Stimulated activated CD8-positive, alpha-beta memory T cell treated with anti-CD3 and anti-CD28 coated beads, Interleukin-15, amount 100 ng/mL, for 24 hours (primary cell): ENCODE results near the gene OR10H1.
"Not testable (repeated sequence)": the region's sequence is repeated elsewhere in the genome, so short reads cannot be mapped to it uniquely, and the experiment has no call there.

Source experiments
- DNase-seq: peaks from one replicate; pipeline ENCODE4 v3.0.0-alpha.2; 2020; ENCODE audit warnings: low read depth

OR10H1 gene

GRCh38 chr19:15828611-15829305 lies 13.3 kb upstream of the OR10H1 start:
- DNase-seq, result not testable (repeated sequence)

GRCh38 chr19:15828121-15828610 lies 12.7 kb upstream of the OR10H1 start:
- no peak for DNase-seq

GRCh38 chr19:15825753-15826152 lies 10.3 kb upstream of the OR10H1 start:
- DNase-seq, result no peak

GRCh38 chr19:15820646-15821045 lies 5.2 kb upstream of the OR10H1 start:
- no peak for DNase-seq

- no peak for DNase-seq
Observed at GRCh38 chr19:15813916-15814315, 1.5 kb downstream of the OR10H1 start.

- DNase-seq, result no peak
Observed at GRCh38 chr19:15812060-15812722, 3.3 kb downstream of the OR10H1 start.

- no peak for DNase-seq
Observed at GRCh38 chr19:15811476-15811875, 4.0 kb downstream of the OR10H1 start.

- DNase-seq, result no peak
Observed at GRCh38 chr19:15810335-15810734, 5.1 kb downstream of the OR10H1 start.

- not testable (repeated sequence) for DNase-seq
Observed at GRCh38 chr19:15794279-15794678, 21.2 kb downstream of the OR10H1 start.

GRCh38 chr19:15790096-15790495 lies 25.4 kb downstream of the OR10H1 start:
- DNase-seq, result no peak

GRCh38 chr19:15788594-15789270 lies 26.7 kb downstream of the OR10H1 start:
- no peak for DNase-seq

- DNase-seq, result no peak
Observed at GRCh38 chr19:15787611-15788155, 27.8 kb downstream of the OR10H1 start, which contains the start of gene OR10H5. TSS of gene OR10H5 (plus strand) at chr19:15787661. CDS start at chr19:15794049, 6,388 bp downstream.

GRCh38 chr19:15782896-15783295 lies 32.6 kb downstream of the OR10H1 start:
- DNase-seq, result not testable (repeated sequence)

- no peak for DNase-seq
Observed at GRCh38 chr19:15782211-15782610, 33.3 kb downstream of the OR10H1 start.

GRCh38 chr19:15781661-15782060 lies 33.8 kb downstream of the OR10H1 start:
- DNase-seq, result no peak

- DNase-seq, result no peak
Observed at GRCh38 chr19:15780610-15781418, 34.6 kb downstream of the OR10H1 start.

- DNase-seq, result no peak
Observed at GRCh38 chr19:15779756-15780476, 35.5 kb downstream of the OR10H1 start.

- DNase-seq, result no peak
Observed at GRCh38 chr19:15776991-15777970, 38.2 kb downstream of the OR10H1 start.

GRCh38 chr19:15776264-15776663 lies 39.2 kb downstream of the OR10H1 start:
- no peak for DNase-seq

GRCh38 chr19:15775249-15775648 lies 40.2 kb downstream of the OR10H1 start:
- DNase-seq, result no peak
